ENCODE results near the gene BCAR3.

DNA sequence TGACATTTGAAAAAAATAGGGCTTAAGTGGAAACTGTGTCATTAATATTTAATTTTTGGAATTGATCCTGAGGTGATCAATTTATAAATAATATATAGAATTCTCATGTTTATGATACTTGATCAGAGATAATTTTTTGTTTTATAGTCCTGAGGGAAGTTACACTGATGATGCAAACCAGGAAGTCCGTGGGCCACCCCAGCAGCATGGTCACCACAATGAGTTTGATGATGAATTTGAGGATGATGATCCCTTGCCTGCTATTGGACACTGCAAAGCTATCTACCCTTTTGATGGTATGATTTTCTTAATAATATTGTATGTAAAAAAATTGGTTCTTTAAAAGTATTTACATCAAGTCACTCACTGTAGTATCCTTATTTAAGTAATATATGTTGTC, 132.5 kb downstream of the BCAR3 start:
- no peak for TF ChIP-seq CTCF (conservative IDR thresholded peaks at IDR 0.05 in 1 of 2, IDR thresholded peaks at IDR 0.05 in 1 of 2; ENCODE audit: extremely low read depth in 1 of 2, insufficient read depth in 1 of 2, low read depth in 1 of 2, low read length in 2 of 2)
- TF ChIP-seq EZH2 (IDR thresholded peaks at IDR 0.05; ENCODE audit: borderline replicate concordance, low read length), result no peak

All from mammary epithelial cell (primary cell).